ENCODE results near the gene MAST4. TPM values are rescaled to one million over a fixed set of nuclear protein-coding genes. Genes with fewer than 3 reads are reported as not detected.

The MAST4 gene
- total RNA-seq, 1 donor: 12.7 TPM

- Histone ChIP-seq H3K4me2 (ENCODE audit: insufficient read depth, low read length) (no peak overlapping the region), H3K79me2 (ENCODE audit: insufficient read depth, low read length) (no peaks in the 10 kb centered on the region), H3K4me3 (ENCODE audit: insufficient read depth, low read length) (no peak overlapping the region), H3K27me3 (ENCODE audit: insufficient read depth, low read length) (no peaks in the 10 kb centered on the region), H3K27ac (ENCODE audit: low read depth, low read length) (no peak overlapping the region), H3K9me3 (ENCODE audit: low read depth, low read length) (no peaks in the 10 kb centered on the region), H2AFZ (ENCODE audit: low read length) (no peak overlapping the region), H4K20me1 (ENCODE audit: insufficient read depth, low read length) (no peaks in the 10 kb centered on the region), H3K36me3 (ENCODE audit: insufficient read depth, low read length) (no peaks in the 10 kb centered on the region), H3K4me1 (ENCODE audit: insufficient read depth, low read length) (no peaks in the 10 kb centered on the region)
- TF ChIP-seq CTCF (IDR thresholded peaks at IDR 0.05; ENCODE audit: extremely low read depth, low read depth, low read length): no peak
- DNase-seq (ENCODE audit: insufficient read length, low spot score, missing footprints): no peak
Measured at GRCh38 chr5:66882606-66883227, 286.5 kb downstream of the MAST4 start.

- no peaks in the 10 kb centered on the region for H4K20me1 ChIP-seq (ENCODE audit: insufficient read depth, low read length)
- H3K4me1 ChIP-seq (ENCODE audit: insufficient read depth, low read length): no peaks in the 10 kb centered on the region
- TF ChIP-seq CTCF (IDR thresholded peaks at IDR 0.05; ENCODE audit: extremely low read depth, low read depth, low read length): no peak
- H3K9me3 ChIP-seq (ENCODE audit: low read depth, low read length): no peaks in the 10 kb centered on the region
- H3K27me3 ChIP-seq (ENCODE audit: insufficient read depth, low read length): no peaks in the 10 kb centered on the region
- DNase-seq (ENCODE audit: insufficient read length, low spot score, missing footprints): no peak
- no peaks in the 10 kb centered on the region for H3K36me3 ChIP-seq (ENCODE audit: insufficient read depth, low read length)
- no peak overlapping the region for H2AFZ ChIP-seq (ENCODE audit: low read length)
- H3K4me3 ChIP-seq (ENCODE audit: insufficient read depth, low read length): no peak overlapping the region
- H3K4me2 ChIP-seq (ENCODE audit: insufficient read depth, low read length): no peak overlapping the region
- no peak overlapping the region for H3K27ac ChIP-seq (ENCODE audit: low read depth, low read length)
- H3K79me2 ChIP-seq (ENCODE audit: insufficient read depth, low read length): no peaks in the 10 kb centered on the region
Measured at GRCh38 chr5:66884564-66885243, 288.5 kb downstream of the MAST4 start.

GRCh38 chr5:66886941-66887340, 290.7 kb downstream of the MAST4 start:
- H3K27me3 ChIP-seq (ENCODE audit: insufficient read depth, low read length): no peaks in the 10 kb centered on the region
- no peaks in the 10 kb centered on the region for H3K9me3 ChIP-seq (ENCODE audit: low read depth, low read length)
- TF ChIP-seq CTCF (IDR thresholded peaks at IDR 0.05; ENCODE audit: extremely low read depth, low read depth, low read length): no peak
- H2AFZ ChIP-seq (ENCODE audit: low read length): no peak overlapping the region
- no peak for DNase-seq (ENCODE audit: insufficient read length, low spot score, missing footprints)
- H3K4me2 ChIP-seq (ENCODE audit: insufficient read depth, low read length): no peak overlapping the region
- H3K36me3 ChIP-seq (ENCODE audit: insufficient read depth, low read length): no peaks in the 10 kb centered on the region
- no peaks in the 10 kb centered on the region for H3K4me1 ChIP-seq (ENCODE audit: insufficient read depth, low read length)
- no peaks in the 10 kb centered on the region for H3K79me2 ChIP-seq (ENCODE audit: insufficient read depth, low read length)
- no peaks in the 10 kb centered on the region for H4K20me1 ChIP-seq (ENCODE audit: insufficient read depth, low read length)
- no peak overlapping the region for H3K27ac ChIP-seq (ENCODE audit: low read depth, low read length)
- H3K4me3 ChIP-seq (ENCODE audit: insufficient read depth, low read length): no peak overlapping the region

GRCh38 chr5:66888613-66889012, 292.4 kb downstream of the MAST4 start:
- Histone ChIP-seq H2AFZ (ENCODE audit: low read length) (no peak overlapping the region), H3K9me3 (ENCODE audit: low read depth, low read length) (no peaks in the 10 kb centered on the region), H3K79me2 (ENCODE audit: insufficient read depth, low read length) (no peaks in the 10 kb centered on the region), H3K4me1 (ENCODE audit: insufficient read depth, low read length) (no peaks in the 10 kb centered on the region), H3K27me3 (ENCODE audit: insufficient read depth, low read length) (no peaks in the 10 kb centered on the region), H3K27ac (ENCODE audit: low read depth, low read length) (no peak overlapping the region), H3K4me3 (ENCODE audit: insufficient read depth, low read length) (no peak overlapping the region), H4K20me1 (ENCODE audit: insufficient read depth, low read length) (no peaks in the 10 kb centered on the region), H3K4me2 (ENCODE audit: insufficient read depth, low read length) (no peak overlapping the region), H3K36me3 (ENCODE audit: insufficient read depth, low read length) (no peaks in the 10 kb centered on the region)
- no peak for DNase-seq (ENCODE audit: insufficient read length, low spot score, missing footprints)
- TF ChIP-seq CTCF (IDR thresholded peaks at IDR 0.05; ENCODE audit: extremely low read depth, low read depth, low read length): no peak
